Left renal pelvis (tissue), 4 donors: ENCODE data around the gene HMOX1. TPM values are rescaled to one million over a fixed set of nuclear protein-coding genes. Genes with fewer than 3 reads are reported as not detected.
A peak's percentile ranks its signal among the peaks of the same experiment; 100 is the strongest.
"Not testable (repeated sequence)": the region's sequence is repeated elsewhere in the genome, so short reads cannot be mapped to it uniquely, and the experiment has no call there.

ENCODE experiments used
- DNase-seq, 4 donors: peaks; one replicate each; pipeline ENCODE4 v3.0.0-alpha.2; 2013; ENCODE audit warnings: low read depth in 4 of 4, low spot score in 3 of 4
- polyA plus RNA-seq, 4 donors: library from polyadenylated mRNA; unstranded; fragments of 120-200 nt; gene quantifications; one replicate each; pipeline ENCODE4 v1.2.1, GENCODE V29; 2013; ENCODE audit not compliant: insufficient read length in 4 of 4

Gene HMOX1
- polyA plus RNA-seq, 4 donors: 20.0 to 50.5 (median 37.2) TPM

- no peak for DNase-seq
Observed at GRCh38 chr22:35378621-35379020, 2.3 kb upstream of the HMOX1 start.

GRCh38 chr22:35379146-35379993 is 1.5 kb upstream of the HMOX1 start:
- DNase-seq: no peak

DNA sequence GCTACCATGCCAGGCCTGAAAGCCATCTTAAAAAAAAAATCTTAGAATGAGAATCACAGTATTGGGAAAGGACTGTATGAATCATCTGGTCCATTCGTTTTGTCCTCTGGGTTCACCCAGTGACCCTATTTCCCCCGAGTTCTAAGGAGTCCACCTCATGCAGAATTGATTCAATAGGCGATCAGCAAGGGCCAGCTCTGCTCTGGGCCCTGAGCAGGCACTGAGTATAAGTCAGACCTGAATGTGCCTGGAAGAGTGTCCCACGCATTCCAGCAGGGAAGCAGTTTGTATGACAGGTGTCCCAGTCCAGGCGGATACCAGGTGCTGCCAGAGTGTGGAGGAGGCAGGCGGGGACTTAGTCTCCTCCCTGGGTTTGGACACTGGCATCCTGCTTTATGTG is 883 bp upstream of the HMOX1 start:
- DNase-seq: no peak

GRCh38 chr22:35381424-35382009 is 621 bp downstream of the HMOX1 start:
- no peak for DNase-seq

DNA sequence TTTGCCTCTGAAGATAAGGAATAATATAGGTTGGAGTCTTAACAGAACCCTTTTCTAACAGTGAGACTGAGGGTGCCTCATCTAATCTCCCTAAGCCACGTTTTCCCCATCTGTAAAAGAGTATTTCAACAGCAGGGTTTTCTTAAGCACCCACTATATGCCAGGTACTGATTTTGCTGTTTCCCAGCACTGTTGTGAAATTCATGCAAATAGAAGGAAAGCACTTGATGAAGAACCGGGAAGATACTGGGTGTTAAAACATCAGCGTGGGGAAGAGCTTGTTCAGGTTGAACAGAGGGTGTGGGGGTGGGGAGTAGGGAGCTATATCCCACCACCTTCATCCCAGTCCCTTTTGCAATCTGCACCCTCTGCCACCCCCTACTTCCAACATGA is 2.8 kb downstream of the HMOX1 start:
- no peak for DNase-seq

DNA sequence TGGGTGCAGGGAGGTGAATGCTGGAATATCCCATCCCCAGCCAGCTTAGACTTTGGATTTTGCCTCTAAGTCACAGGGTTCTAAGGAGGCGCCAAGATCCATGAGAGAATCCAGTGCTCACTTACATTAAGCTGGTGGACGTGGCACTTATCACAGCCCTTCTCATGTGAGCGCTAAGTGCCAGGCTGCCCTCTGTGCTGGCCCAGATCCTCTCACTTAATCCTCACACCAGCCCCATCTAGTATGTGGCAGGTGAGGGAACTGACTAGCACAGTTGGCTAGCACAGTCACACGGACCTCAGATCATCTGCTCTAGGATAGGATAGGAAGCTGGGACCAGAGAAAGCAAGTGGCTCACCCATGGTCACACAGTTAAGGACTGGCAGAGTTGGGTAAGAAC is 3.6 kb downstream of the HMOX1 start:
- no peak for DNase-seq

DNA sequence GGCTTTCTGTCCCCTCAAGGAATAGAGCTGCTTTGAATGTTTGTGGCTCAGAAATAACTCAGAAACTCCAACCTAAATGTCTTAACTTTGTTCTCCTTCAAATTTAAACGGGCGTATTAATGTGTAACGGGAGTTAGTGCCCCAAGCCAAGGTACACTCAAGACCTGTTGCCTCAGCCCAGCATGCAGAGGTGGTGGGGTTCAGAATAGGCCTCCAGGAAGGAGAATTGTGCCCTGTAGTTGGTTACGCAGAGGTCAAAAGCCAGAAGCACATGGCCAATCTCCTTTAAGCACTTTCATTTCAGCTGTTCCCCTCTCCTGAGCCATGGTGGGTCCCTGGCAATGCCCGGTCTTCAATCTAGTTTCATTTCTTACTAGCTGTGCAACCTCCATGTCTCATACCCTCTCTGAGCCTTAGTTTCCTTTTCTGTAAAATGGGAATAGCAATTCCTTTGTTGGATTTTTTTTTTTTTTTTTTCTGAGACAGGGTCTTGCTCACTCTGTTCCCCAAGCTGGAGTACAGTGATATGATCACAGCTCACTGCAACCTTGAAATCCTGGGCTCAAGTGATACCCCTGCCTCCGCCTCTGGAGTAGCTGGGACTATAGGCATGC is 4.2 kb downstream of the HMOX1 start:
- DNase-seq: no peak

- no peak for DNase-seq
Observed at GRCh38 chr22:35386670-35387288, 5.9 kb downstream of the HMOX1 start.

DNA sequence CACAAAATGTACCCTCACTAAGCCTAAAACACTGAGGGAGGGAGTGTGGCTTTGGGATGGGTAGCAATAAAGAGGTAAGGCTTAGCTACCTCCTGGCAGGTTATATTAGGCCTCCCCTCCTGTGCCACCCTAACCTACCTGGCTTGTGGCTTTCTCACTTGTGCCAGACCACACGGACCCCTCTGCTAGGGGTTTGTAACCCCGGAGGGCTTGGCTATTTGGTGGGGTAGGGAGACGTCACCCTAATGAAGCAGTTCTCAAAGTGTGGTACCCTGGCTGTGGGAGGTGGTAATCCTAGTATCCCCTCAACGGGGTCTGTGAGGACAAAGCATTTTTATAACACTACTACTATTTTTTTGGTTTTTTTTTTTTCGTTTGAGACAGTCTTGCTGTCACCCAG is 10.0 kb downstream of the HMOX1 start:
- no peak for DNase-seq

GRCh38 chr22:35392357-35392756 is 11.5 kb downstream of the HMOX1 start:
- DNase-seq: no peak

GRCh38 chr22:35393116-35394010 is 12.5 kb downstream of the HMOX1 start:
- DNase-seq: no peak

DNA sequence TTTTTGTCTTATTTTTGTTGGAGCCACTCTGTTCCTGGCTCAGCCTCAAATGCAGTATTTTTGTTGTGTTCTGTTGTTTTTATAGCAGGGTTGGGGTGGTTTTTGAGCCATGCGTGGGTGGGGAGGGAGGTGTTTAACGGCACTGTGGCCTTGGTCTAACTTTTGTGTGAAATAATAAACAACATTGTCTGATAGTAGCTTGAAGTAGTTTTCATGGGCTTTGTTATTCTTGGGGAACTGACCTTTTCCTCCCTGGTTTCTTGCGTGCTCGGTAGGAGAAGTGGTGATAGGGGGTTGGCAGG is 13.1 kb downstream of the HMOX1 start:
- DNase-seq: no peak

DNA sequence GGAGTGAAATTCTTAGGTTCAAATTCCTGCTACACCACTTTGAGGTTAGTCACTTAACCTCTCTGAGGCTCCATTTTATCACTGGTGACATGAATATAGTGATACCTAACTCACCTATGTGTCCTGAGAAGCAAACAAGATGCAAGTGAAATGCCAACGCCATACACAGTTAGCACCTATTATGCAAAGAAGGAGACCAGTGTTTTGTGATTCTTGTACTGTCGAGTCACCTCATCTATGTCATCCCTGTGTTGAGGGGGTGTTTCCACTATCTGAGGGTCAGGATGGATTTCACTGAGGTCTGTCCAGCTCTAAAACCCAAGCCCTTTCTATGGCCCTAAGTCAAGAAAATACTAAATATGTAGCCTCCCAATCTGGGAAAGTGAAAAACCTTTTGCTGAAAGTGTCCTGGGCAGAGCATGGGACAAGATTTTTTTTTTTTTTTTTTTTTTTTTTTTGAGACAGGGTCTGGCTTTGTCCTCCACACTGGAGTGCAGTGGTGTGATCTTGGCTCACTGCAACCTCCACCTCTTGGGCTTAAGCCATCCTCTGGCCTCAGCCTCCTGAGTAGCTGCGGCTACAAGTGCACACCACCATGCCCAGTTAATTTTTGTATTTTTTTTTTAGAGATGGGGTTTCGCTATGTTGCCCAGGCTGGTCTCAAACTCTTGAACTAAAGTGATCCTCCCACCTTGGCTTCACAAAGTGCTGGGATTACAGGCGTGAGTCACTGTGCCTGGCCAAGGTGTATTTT is 14.1 kb downstream of the HMOX1 start:
- DNase-seq: no peak

DNA sequence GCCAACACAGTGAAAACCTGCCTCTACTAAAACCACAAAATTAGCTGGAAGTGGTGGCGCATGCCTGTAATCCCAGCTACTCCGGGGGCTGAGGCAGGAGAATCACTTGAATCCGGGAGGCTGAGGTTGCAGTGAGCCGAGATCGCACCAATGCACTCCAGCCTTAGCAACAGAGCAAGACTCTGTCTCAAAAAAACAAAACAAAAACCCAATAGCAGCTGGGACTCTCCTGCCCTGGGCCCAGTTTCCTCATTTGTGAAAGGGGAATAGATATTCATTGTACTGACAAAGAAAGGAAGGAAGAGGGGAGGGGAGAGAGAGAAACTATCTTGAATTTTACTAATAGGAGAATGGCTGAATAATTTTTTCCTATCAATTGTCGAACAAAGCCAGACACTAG is 15.7 kb downstream of the HMOX1 start:
- not testable (repeated sequence) for DNase-seq

- peak in 3 of 4 donors; percentile 62 to 81 (median 68) for DNase-seq
Observed at GRCh38 chr22:35397095-35397904, 16.4 kb downstream of the HMOX1 start.

- no peak for DNase-seq
Observed at GRCh38 chr22:35398591-35398973, 17.7 kb downstream of the HMOX1 start.

DNA sequence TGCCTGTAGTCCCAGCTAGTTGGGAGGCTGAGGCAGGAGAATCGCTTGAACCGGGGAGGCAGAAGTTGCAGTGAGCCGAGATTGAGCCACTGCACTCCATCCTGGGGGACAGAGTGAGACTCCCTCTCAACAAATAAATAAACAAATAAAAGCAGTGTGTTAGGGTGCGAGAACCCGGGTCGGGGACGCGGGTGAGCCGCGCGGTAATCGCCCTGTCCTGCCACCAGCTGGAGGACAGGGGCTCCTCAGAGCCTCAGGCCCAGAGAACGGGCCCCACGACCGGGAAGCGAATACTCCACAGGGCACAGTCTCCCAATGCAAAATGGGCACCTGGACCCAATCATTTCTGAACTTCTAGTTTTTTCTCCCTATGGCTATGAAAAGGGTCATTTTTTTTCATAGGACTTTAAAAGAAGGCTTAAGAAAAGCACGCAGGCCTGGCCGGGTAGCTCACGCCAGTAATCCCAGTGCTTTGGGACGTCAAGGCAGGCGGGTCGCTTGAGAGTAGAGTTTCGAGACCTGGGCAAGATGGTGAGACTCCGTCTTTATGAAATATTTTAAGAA is 18.3 kb downstream of the HMOX1 start:
- DNase-seq: no peak

DNA sequence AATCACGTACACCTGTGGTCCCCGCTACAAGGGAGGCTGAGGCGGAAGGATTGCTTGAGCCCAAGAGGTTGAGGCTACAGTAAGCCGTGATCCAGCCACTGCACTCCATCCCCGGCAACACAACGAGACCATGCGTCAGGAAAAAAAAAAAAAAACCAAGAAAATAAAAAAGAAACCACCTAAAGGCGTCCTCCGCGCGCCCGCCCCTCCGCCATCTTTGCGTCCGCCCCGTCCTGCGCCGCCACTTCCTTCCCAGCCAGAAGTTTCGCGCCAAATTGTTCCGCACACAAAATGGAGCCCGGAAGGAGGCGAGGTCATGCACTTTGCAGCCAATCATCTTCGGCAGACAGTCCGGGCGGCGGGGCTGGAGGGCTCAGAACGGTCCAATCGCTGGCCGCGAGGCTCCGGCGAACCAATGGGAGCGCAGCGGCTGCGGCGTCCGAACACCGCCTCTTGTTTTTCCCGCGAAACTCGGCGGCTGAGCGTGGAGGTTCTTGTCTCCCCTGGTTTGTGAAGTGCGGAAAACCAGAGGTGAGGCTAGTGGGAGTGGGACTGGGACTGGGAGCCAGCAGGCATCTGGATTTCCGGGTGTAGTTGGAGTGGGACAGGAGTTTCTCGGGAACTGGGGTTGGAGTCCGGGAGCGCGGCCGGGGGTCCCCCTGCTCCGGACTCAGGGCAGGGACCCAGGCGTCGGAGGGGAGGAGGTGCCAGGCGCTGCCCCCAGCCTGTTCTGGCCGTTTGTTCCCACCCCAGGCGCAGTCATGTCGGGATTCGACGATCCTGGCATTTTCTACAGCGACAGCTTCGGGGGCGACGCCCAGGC is 19.0 kb downstream of the HMOX1 start, which contains the start of gene MCM5:
TSS of gene MCM5 (plus strand) at position 463 of the 823 bp plus-strand sequence. CDS start at position 762, 299 bp downstream.
- peak; percentile 93 to 98 (median 95) for DNase-seq
